ENCODE data around the gene MEAK7. TPM values are rescaled to one million over a fixed set of nuclear protein-coding genes. Genes with fewer than 3 reads are reported as not detected.

MEAK7 gene
- total RNA-seq, 1 donor from 2014 or later, result 18.4 TPM

DNA sequence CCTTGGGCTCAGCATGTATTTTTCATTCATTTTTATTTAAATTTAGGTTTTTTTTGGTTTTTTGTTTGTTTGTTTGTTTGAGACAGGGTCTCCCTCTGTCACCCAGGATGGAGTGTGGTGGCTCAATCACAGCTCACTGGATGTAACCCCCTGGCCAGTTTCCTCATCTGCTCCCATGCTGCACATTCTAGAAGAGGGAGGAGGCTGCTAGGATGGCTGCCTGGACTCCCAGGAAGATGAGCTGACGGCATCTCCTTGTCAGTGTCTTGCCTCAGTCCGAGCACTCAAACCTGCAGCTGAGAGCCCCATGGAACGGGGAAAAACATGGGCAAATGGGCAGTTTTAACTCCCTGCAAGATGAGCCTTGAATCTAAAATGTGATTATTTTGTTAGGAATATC, 7.5 kb downstream of the MEAK7 start:
- no peak overlapping the region for H3K9ac ChIP-seq
- no peaks in the 10 kb centered on the region for H3F3A ChIP-seq (ENCODE audit: low read depth)
- H3K4me3 ChIP-seq, result no peak overlapping the region
- H3K4me2 ChIP-seq, result no peak overlapping the region
- peaks cover 24% of the 10 kb centered on the region for H3K36me3 ChIP-seq
- Mint-ChIP-seq H3K9me3 (peaks cover 21% of the 10 kb centered on the region), H3K4me3 (no peak overlapping the region), H3K4me1 (peaks cover 2% of the 10 kb centered on the region), H3K27ac (no peak overlapping the region), H3K27me3 (ENCODE audit: insufficient read depth, low read depth) (peaks cover 5% of the 10 kb centered on the region), H3K36me3 (peaks cover 54% of the 10 kb centered on the region)
- DNase-seq (ENCODE audit: low spot score), result no peak
- H3K4me1 ChIP-seq, result no peaks in the 10 kb centered on the region
- H3K27me3 ChIP-seq, result no peaks in the 10 kb centered on the region
- TF ChIP-seq EZH2phosphoT487 (IDR thresholded peaks at IDR 0.05), result no peak
- no peak for TF ChIP-seq EZH2 (IDR thresholded peaks at IDR 0.05)
- TF ChIP-seq, protein P1, sequence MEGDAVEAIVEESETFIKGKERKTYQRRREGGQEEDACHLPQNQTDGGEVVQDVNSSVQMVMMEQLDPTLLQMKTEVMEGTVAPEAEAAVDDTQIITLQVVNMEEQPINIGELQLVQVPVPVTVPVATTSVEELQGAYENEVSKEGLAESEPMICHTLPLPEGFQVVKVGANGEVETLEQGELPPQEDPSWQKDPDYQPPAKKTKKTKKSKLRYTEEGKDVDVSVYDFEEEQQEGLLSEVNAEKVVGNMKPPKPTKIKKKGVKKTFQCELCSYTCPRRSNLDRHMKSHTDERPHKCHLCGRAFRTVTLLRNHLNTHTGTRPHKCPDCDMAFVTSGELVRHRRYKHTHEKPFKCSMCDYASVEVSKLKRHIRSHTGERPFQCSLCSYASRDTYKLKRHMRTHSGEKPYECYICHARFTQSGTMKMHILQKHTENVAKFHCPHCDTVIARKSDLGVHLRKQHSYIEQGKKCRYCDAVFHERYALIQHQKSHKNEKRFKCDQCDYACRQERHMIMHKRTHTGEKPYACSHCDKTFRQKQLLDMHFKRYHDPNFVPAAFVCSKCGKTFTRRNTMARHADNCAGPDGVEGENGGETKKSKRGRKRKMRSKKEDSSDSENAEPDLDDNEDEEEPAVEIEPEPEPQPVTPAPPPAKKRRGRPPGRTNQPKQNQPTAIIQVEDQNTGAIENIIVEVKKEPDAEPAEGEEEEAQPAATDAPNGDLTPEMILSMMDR (IDR thresholded peaks at IDR 0.05), result no peak
- H4K20me1 ChIP-seq (ENCODE audit: low read depth), result no peaks in the 10 kb centered on the region
- H2AFZ ChIP-seq (replicated peaks), result no peak overlapping the region
- no peaks in the 10 kb centered on the region for H3K79me2 ChIP-seq (ENCODE audit: low read depth)
- H3K9me3 ChIP-seq (ENCODE audit: low read depth), result peaks cover 15% of the 10 kb centered on the region
- no peak overlapping the region for H3K27ac ChIP-seq

DNA sequence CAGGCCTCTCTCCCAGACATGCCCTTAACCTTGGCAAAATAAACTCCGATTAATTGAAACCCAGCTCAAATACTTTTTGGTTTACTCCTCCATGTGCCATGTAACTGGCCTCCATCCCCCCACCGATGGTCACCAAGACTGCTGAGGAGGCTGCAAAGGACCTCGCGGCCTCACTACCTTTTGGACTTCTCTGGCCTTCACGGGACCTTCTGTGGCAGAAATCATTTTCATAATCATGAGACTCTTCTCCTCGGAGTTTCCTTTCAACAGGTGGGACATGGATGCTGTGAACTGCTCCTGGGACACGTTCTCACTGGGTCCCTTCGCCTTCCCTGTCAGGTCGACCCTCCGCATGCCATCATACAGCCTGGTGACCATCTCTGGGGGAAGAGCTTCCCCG, 9.0 kb downstream of the MEAK7 start:
- H3F3A ChIP-seq (ENCODE audit: low read depth), result no peaks in the 10 kb centered on the region
- no peaks in the 10 kb centered on the region for H3K27me3 ChIP-seq
- no peaks in the 10 kb centered on the region for H3K4me1 ChIP-seq
- no peak overlapping the region for H3K4me2 ChIP-seq
- DNase-seq (ENCODE audit: low spot score), result no peak
- H3K27ac ChIP-seq, result no peak overlapping the region
- Mint-ChIP-seq H3K9me3 (peaks cover 23% of the 10 kb centered on the region), H3K36me3 (peaks cover 60% of the 10 kb centered on the region), H3K4me1 (no peaks in the 10 kb centered on the region), H3K4me3 (no peak overlapping the region), H3K27me3 (ENCODE audit: insufficient read depth, low read depth) (peaks cover 5% of the 10 kb centered on the region), H3K27ac (no peak overlapping the region)
- TF ChIP-seq, protein P1 (IDR thresholded peaks at IDR 0.05), result no peak
- TF ChIP-seq EZH2phosphoT487 (IDR thresholded peaks at IDR 0.05) (no peak), EZH2 (IDR thresholded peaks at IDR 0.05) (no peak)
- H3K9me3 ChIP-seq (ENCODE audit: low read depth), result peaks cover 15% of the 10 kb centered on the region
- no peak overlapping the region for H2AFZ ChIP-seq (replicated peaks)
- no peaks in the 10 kb centered on the region for H3K79me2 ChIP-seq (ENCODE audit: low read depth)
- no peak overlapping the region for H3K9ac ChIP-seq
- H3K36me3 ChIP-seq, result peaks cover 24% of the 10 kb centered on the region
- no peaks in the 10 kb centered on the region for H4K20me1 ChIP-seq (ENCODE audit: low read depth)
- H3K4me3 ChIP-seq, result no peak overlapping the region

DNA sequence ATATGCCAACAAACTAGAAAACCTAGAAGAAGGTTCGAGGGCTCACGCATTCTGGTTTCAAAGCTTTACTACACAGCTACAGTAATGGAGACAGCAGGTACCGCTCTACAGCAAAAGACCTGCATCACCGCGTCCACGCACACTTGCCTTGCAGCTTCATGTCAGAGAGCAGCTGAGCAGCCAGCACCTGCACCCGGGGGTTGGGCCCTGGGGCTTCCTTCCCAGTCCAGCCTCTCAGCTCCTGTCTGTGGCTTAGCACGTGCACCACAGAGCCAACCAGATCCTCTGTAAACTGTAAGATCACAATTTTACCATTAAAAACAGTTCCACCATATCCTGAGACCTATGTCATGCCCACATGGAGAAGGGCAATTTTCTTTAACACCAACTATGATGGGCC, 15.3 kb downstream of the MEAK7 start:
- no peaks in the 10 kb centered on the region for H3F3A ChIP-seq (ENCODE audit: low read depth)
- no peak overlapping the region for H3K27ac Mint-ChIP-seq
- no peaks in the 10 kb centered on the region for H3K27me3 ChIP-seq
- H3K27ac ChIP-seq, result no peak overlapping the region
- H3K4me3 ChIP-seq, result no peak overlapping the region
- no peaks in the 10 kb centered on the region for H3K27me3 Mint-ChIP-seq (ENCODE audit: insufficient read depth, low read depth)
- peaks cover 38% of the 10 kb centered on the region for H3K36me3 Mint-ChIP-seq
- H3K4me2 ChIP-seq, result no peak overlapping the region
- H2AFZ ChIP-seq (replicated peaks), result no peak overlapping the region
- no peaks in the 10 kb centered on the region for H4K20me1 ChIP-seq (ENCODE audit: low read depth)
- H3K36me3 ChIP-seq, result peaks cover 22% of the 10 kb centered on the region
- H3K79me2 ChIP-seq (ENCODE audit: low read depth), result no peaks in the 10 kb centered on the region
- no peak overlapping the region for H3K4me3 Mint-ChIP-seq
- H3K9me3 ChIP-seq (ENCODE audit: low read depth), result peaks cover 15% of the 10 kb centered on the region
- no peak for DNase-seq (ENCODE audit: low spot score)
- no peak for TF ChIP-seq EZH2phosphoT487 (IDR thresholded peaks at IDR 0.05)
- no peak for TF ChIP-seq EZH2 (IDR thresholded peaks at IDR 0.05)
- TF ChIP-seq, protein P1 (IDR thresholded peaks at IDR 0.05), result no peak
- no peaks in the 10 kb centered on the region for H3K4me1 ChIP-seq
- no peak overlapping the region for H3K9ac ChIP-seq
- peaks cover 12% of the 10 kb centered on the region for H3K9me3 Mint-ChIP-seq
- peaks cover 4% of the 10 kb centered on the region for H3K4me1 Mint-ChIP-seq

Measured in neural progenitor cell (in vitro differentiated cells).